ENCODE data around the gene TP53INP2.
A peak's percentile ranks its signal among the peaks of the same experiment; 100 is the strongest.

The TP53INP2 gene

DNA sequence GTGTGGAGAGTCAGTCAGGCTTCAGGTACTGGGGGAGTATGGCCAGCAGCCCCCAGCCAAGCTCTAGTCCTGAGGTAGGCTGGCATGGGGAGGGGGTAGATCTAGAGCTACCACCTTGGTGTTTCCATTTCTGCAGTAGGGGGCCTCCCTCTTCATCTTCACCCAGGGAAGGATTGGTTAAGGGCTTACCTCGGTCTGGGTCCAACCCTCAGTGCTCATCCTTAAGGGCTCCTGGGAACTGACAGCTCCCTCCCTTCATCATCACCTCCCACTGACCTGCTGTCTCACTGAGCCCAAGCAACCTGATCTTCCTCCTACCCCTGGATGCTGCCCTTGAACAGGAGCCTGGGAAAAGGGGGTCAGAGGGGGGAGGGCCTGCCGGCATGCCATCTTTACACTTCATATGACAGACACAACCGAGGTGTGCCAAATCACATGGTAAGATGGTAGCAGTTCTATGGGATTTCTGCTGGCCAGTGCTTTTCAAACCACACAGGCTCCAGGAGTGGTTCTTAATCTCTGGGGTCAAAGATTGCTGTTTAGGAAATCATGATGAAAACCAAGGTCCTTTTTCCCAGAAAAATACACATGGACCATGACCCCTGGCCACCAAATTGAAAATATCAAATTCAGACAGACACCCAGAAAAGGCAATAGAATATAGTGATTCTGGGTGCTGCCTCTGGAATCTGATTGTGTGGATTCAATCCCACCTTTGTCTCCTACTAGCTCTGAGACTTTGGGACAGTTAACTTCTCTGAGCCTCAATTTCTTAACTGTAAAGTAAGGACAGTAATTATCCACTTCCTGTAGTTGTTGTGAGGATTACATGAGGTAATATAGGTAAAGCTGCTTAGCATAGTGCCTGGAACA, 3.0 kb downstream of the TP53INP2 start:
- Histone ChIP-seq H3K9me2 (replicated peaks; ENCODE audit: control insufficient read depth, low read length) (no peaks in the 10 kb centered on the region), H3K4me1 (ENCODE audit: control insufficient read depth, low read length) (peaks cover 36% of the 10 kb centered on the region), H3K9me3 (ENCODE audit: control insufficient read depth, insufficient read depth, low read length) (no peaks in the 10 kb centered on the region), H3K36me3 (ENCODE audit: control insufficient read depth, low read length) (no peaks in the 10 kb centered on the region), H3K4me3 (ENCODE audit: low read length) (no peak overlapping the region), H3K4me2 (ENCODE audit: low read length) (no peak overlapping the region), H3K27ac (ENCODE audit: low read depth, low read length) (no peak overlapping the region), H3K79me2 (ENCODE audit: control insufficient read depth, low read length) (no peaks in the 10 kb centered on the region), H3F3A (ENCODE audit: control insufficient read depth, insufficient read depth) (peaks cover 14% of the 10 kb centered on the region), H3K27me3 (ENCODE audit: control insufficient read depth, low read length) (peaks cover 7% of the 10 kb centered on the region), H4K20me1 (ENCODE audit: control insufficient read depth, insufficient read depth, low read depth, low read length) (no peaks in the 10 kb centered on the region)
- TF ChIP-seq EZH2phosphoT487 (IDR thresholded peaks at IDR 0.05; ENCODE audit: borderline replicate concordance, low read length) = no peak
- TF ChIP-seq, protein P1, sequence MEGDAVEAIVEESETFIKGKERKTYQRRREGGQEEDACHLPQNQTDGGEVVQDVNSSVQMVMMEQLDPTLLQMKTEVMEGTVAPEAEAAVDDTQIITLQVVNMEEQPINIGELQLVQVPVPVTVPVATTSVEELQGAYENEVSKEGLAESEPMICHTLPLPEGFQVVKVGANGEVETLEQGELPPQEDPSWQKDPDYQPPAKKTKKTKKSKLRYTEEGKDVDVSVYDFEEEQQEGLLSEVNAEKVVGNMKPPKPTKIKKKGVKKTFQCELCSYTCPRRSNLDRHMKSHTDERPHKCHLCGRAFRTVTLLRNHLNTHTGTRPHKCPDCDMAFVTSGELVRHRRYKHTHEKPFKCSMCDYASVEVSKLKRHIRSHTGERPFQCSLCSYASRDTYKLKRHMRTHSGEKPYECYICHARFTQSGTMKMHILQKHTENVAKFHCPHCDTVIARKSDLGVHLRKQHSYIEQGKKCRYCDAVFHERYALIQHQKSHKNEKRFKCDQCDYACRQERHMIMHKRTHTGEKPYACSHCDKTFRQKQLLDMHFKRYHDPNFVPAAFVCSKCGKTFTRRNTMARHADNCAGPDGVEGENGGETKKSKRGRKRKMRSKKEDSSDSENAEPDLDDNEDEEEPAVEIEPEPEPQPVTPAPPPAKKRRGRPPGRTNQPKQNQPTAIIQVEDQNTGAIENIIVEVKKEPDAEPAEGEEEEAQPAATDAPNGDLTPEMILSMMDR (IDR thresholded peaks at IDR 0.05; ENCODE audit: low read depth, low read length, poor library complexity, severe bottlenecking) = no peak

DNA sequence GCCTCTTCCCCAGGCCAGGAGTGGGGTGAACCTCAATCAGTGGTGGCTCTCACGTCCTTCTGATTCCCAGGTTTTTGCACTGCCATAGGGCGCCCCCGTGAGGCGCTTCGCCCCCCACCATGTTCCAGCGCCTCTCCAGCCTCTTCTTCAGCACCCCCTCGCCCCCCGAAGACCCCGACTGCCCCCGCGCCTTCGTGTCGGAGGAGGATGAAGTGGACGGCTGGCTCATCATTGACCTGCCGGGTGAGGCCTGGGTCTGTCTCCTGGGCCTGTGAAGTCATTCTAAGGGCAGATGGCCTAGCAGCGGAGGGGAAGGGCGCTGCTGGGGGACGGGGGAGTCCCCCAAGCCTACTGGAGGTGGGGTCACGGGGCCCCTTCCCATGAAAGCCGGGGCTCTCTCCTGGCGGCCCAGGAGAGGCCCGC, 4.5 kb downstream of the TP53INP2 start:
- Histone ChIP-seq H3K27me3 (ENCODE audit: control insufficient read depth, low read length) (peaks cover 2% of the 10 kb centered on the region; the same call in 1 of the 2 replicates), H3K36me3 (ENCODE audit: control insufficient read depth, low read length) (no peaks in the 10 kb centered on the region), H3K27ac (ENCODE audit: low read depth, low read length) (peak overlapping the region; percentile 57; the same call in 1 of the 2 replicates), H3K79me2 (ENCODE audit: control insufficient read depth, low read length) (no peaks in the 10 kb centered on the region), H3K4me2 (ENCODE audit: low read length) (peak overlapping the region; percentile 95), H3F3A (ENCODE audit: control insufficient read depth, insufficient read depth) (peaks cover 14% of the 10 kb centered on the region), H3K9me2 (replicated peaks; ENCODE audit: control insufficient read depth, low read length) (no peaks in the 10 kb centered on the region), H3K4me1 (ENCODE audit: control insufficient read depth, low read length) (peaks cover 29% of the 10 kb centered on the region), H4K20me1 (ENCODE audit: control insufficient read depth, insufficient read depth, low read depth, low read length) (no peaks in the 10 kb centered on the region), H3K4me3 (ENCODE audit: low read length) (peak overlapping the region; percentile 92), H3K9me3 (ENCODE audit: control insufficient read depth, insufficient read depth, low read length) (no peaks in the 10 kb centered on the region)
- TF ChIP-seq EZH2phosphoT487 (IDR thresholded peaks at IDR 0.05; ENCODE audit: borderline replicate concordance, low read length) = no peak
- TF ChIP-seq, protein P1 (IDR thresholded peaks at IDR 0.05; ENCODE audit: low read depth, low read length, poor library complexity, severe bottlenecking) = peak; percentile 91

DNA sequence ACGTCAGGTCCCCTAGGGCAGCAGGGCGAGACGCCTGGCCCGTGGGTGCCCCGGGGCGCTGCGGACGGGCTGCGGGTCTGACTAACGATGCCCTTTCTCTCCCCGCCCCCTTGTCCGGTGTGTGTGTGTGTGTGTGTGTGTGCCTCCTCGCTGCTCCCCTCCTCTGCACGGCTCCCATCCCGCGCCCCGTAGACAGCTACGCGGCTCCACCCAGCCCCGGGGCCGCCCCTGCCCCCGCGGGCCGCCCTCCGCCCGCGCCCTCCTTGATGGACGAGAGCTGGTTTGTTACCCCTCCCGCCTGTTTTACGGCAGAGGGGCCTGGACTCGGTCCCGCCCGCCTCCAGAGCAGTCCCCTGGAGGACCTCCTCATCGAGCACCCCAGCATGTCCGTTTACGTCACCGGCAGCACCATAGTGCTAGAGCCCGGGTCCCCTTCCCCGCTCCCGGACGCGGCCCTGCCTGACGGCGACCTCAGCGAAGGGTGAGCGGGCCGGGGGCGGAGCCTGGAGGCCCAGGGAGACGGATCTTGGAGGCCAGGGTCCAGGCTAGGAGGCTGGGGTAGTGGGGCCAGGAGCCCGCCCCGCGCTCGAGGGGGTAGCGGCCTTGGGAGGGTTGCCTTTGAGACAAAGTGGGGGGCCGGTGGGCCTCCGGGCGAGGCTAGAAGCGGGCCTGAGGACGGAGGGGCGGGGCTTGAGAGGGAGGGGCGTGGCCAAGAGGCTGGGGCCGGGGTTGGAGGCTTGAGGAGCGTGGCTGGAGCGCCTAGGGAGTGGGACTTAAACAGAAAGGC, 5.1 kb downstream of the TP53INP2 start:
- H3K27me3 ChIP-seq (ENCODE audit: control insufficient read depth, low read length) = 0 out of 2 replicates have a peak, but pooled peaks cover 2% of the 10 kb centered on the region
- peaks cover 14% of the 10 kb centered on the region for H3F3A ChIP-seq (ENCODE audit: control insufficient read depth, insufficient read depth)
- no peaks in the 10 kb centered on the region for H3K36me3 ChIP-seq (ENCODE audit: control insufficient read depth, low read length)
- peak overlapping the region; percentile 95 for H3K4me2 ChIP-seq (ENCODE audit: low read length)
- no peaks in the 10 kb centered on the region for H3K79me2 ChIP-seq (ENCODE audit: control insufficient read depth, low read length)
- H3K4me3 ChIP-seq (ENCODE audit: low read length) = peak overlapping the region; percentile 92
- H3K9me2 ChIP-seq (replicated peaks; ENCODE audit: control insufficient read depth, low read length) = no peaks in the 10 kb centered on the region
- TF ChIP-seq, protein P1 (IDR thresholded peaks at IDR 0.05; ENCODE audit: low read depth, low read length, poor library complexity, severe bottlenecking) = no peak
- no peak for TF ChIP-seq EZH2phosphoT487 (IDR thresholded peaks at IDR 0.05; ENCODE audit: borderline replicate concordance, low read length)
- H3K4me1 ChIP-seq (ENCODE audit: control insufficient read depth, low read length) = peaks cover 27% of the 10 kb centered on the region
- peak overlapping the region; percentile 57 for H3K27ac ChIP-seq (ENCODE audit: low read depth, low read length)
- no peaks in the 10 kb centered on the region for H4K20me1 ChIP-seq (ENCODE audit: control insufficient read depth, insufficient read depth, low read depth, low read length)
- no peaks in the 10 kb centered on the region for H3K9me3 ChIP-seq (ENCODE audit: control insufficient read depth, insufficient read depth, low read length)
